GM21786 (cell line): ENCODE measurements around the gene CGREF1.

Source experiments
- ATAC-seq: cut with Tn5 transposase; IDR thresholded peaks from one replicate; pipeline ENCODE4 v1.9.1; 2021; ENCODE audit not compliant: unreplicated experiment

The CGREF1 gene

GRCh38 chr2:27118525-27119329 is at the start of gene CGREF1:
Gene CGREF1, minus strand, starts transcription at chr2:27119128. Its CDS starts 14,762 bp downstream, at chr2:27104366.
- ATAC-seq = no peak

- ATAC-seq = no peak
Measured at GRCh38 chr2:27164960-27165763, 46.2 kb upstream of the CGREF1 start.

DNA sequence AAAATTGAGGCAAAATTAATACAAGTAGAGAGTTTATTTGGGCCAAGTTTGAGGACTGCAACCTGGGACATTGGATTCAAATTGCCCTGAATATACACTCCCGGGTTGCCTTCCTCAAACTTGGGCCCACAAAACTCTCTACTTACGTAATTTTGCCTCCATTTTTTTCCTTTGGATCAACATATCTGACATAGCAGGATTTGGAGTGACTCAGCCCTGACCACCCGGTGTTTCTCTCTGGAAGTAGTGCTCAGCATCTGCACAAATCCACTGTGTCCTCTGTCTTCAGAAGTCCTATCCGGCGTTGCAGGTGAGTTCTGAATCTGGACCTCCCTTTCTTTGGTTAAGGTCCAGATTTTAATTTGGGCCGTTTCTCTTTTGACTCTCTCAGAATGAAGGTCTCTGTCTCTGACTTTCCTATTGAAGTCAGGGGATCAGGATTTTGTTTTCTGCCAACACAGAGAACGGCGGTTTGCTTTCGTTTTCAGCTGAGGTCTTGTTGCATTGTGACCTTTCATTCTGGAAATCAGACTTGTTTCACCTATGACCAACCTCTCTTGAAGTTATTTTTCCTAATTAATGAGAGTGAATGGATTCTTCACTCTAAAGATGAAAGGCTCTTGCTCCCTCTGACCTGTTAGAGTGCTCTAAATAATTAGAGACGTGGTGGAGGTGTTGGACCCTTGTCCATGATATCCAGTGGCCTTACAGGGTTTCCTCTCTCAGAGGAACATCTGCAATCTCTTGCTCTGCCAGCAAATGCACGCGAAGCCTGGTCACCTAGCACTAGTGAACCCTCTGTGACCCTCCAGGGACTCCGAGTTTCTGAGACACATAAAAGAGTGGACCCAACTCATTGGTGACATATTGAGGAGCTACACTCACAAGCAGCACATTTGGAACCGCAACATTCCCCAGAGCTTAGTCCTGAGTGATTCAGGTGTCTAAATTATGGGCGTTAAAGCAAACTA is 43.5 kb upstream of the CGREF1 start:
- ATAC-seq = no peak

- no peak for ATAC-seq
Measured at GRCh38 chr2:27160191-27160590, 41.3 kb upstream of the CGREF1 start.

DNA sequence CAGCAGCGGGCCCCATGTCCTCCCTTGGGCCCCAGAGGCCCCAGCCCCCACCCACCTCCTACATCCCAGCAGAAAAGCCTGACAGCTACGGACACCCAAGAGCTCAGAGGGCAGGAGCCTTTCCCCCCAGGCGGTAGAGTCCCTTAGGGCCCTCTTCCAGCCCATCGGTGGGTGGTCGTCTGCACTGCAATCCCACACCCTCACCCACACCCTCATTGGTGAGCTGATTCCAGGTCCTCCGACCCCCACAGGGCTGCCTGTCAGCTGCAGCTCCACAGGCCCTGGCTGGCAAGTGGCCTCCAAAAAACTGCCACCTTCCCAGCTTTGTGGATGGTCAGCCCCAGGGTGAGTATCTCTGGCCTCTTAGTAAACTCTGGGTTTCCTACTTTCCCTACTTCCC is 40.3 kb upstream of the CGREF1 start:
- ATAC-seq = no peak

GRCh38 chr2:27158468-27158867 is 39.5 kb upstream of the CGREF1 start:
- no peak for ATAC-seq

GRCh38 chr2:27155069-27155520 is 36.2 kb upstream of the CGREF1 start:
- ATAC-seq = no peak

GRCh38 chr2:27154488-27154887 is 35.6 kb upstream of the CGREF1 start:
- no peak for ATAC-seq

DNA sequence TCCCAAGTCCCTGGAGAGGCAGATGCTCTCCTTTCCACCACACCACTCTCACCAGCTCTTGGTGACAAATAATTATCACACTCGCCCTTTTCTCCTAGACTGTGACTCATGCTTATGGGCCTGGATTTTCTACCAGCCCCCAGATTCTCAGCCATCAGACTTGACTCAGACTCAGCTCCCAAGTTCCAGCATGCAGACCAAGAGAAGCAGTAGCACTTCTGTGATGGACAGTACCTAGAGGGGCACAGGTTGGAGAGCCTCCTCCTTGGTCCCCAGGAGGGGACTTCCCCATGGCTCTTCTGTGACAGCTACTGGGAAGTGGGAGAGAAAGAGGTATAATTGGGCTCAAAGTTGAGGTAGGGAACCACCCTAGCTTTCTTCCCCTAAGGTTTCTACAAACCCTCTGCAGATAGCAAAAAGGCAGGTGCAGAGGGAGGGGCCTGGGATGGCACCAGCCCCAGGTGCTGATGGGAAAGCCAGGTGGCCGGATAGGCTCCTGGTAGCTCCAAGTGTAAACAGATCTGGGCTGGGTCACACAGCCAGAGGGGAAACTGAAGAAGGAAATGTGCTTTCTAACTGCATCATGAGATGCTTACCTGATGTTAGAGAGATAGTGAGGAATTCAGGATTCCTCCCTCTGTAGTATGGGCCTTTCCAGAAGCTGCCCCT is 34.0 kb upstream of the CGREF1 start:
- ATAC-seq = no peak

GRCh38 chr2:27152102-27152795 is 33.3 kb upstream of the CGREF1 start:
- ATAC-seq = no peak

DNA sequence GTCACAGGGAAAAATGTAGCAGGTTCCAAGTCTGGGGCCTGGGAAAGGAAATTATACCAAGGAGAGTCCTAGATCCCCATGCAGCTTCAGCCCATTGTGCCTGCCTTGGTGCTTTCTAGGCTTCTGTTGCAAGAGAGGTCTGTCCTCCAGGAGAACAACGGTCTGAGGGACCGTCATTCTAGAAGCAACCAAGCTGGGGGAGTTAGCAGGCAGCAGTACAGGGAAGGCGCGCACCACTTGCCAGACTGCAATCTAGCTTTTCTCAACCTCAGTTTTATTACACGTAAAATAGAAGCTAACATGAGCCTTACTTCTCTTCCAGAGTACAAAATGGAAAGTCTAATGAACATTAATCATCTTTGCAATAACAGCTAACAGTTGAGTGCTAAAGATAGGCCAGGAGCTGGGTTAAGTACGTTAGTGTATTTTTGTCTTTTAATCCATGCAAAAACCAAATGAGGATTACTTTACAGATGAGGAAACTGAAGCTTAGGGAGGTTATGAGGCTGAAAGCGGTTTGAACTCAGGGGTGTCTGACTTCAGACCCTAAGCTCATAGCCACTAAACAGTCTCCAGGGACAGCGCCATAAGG is 31.8 kb upstream of the CGREF1 start:
- no peak for ATAC-seq

GRCh38 chr2:27149570-27150405 is 30.9 kb upstream of the CGREF1 start:
- ATAC-seq = no peak

DNA sequence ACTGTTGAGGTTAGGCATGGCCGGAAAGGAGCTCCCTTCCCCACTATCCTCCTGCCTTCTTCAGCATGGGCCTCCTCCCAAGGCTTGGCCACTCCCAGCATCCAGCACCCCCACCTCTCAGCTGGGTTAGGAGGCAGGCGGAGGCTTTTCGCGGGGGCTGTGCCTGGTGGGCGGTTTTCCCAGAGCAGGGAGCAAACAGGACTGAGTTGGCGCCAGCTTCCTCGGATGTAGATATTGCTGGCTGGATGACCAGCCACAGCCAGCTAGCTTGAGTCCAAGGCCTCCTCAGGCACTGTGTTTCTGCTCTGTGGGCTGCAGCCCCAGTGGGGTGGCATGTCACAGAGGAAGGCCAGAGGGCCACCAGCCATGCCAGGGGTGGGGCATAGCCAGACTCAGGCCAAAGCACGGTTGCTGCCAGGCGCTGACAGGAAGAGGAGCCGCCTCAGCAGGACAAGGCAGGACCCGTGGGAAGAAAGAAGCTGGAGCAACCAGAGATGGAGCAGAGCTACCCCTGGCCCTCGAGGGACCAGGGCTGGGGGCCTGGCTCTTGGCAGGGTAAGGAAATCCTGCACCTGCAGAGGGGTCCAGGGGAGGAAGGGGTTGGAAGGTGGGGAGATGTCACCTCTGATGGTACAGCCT is 30.0 kb upstream of the CGREF1 start, which contains the start of gene TCF23:
Gene TCF23, plus strand, starts transcription at position 204 of the 639 bp plus-strand sequence. Its CDS starts 130 bp downstream, at position 334.
- no peak for ATAC-seq

DNA sequence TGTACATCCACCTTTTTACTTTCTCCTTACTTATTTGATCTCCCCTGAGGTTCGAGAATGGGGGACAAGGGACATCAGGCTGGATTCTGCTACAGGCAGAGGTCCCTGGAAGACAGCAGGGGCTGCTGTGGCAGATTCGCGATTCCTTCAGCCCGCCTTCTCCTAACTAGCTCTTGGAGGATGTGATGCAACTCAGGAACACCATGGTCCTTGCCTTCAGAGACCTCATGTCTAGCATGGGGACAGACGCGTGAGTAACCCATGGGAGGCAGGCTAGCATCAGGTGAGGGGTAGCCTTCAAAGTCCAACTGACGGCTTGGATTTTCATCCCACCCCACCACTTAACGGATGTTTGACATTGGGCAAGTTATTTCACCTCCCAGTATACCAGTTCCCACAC is 29.0 kb upstream of the CGREF1 start:
- no peak for ATAC-seq

DNA sequence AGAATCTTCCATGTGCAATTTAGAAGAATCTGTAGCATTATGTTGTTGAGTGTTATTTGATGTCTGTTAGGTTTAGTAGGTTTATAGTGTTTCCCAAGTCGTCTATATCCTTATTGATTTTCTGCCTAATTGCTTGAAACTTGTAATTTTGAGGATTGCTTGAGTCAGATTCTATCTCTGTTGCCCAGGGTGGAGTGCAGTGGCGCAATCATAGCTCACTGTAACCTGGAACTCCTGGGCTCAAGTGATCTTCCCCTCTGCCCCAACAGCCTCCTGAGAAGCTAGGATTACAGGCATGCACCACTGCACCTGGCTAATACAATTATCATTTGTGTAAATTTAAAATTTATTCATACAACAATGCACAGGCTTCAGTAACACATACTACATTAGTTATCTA is 26.8 kb upstream of the CGREF1 start:
- no peak for ATAC-seq

DNA sequence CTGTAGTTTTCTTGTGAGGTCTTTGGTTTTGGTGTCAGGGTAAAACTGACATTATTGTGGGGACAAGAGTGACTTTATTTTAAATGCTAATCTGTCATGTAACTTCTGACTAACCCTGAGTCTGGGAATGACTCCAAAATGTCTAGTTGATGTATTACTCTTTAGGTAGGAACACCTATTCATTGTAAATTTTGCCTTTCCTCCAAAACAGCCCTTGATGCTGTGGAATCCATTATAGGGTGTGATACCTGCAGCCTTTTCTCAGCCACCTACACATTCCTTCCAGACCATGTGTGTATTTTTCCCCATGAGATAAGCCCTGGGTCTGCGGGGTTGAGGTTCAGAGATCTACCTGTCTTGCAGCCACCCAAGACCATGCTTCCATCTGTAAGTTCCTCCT is 24.4 kb upstream of the CGREF1 start:
- no peak for ATAC-seq

DNA sequence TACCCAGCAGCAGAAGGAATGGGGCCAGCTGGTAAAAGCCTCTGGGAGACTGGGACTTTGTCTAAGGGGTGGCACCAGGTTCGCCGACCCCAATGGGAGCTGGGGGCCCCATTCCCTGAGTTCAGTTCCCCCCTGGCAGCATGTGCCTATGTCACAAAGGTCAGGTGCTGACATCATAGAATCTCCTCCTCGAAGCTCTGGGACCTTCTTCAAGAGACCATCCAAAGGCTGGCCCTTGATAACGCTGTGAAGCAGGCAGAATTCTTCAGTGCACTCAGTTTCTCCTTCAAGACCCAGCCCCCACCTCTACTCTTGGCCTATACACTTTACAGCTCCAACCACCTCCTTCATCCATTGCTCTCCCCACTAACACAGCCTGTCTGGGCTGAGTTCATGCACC is 20.4 kb upstream of the CGREF1 start, which contains the start of gene PRR30:
Gene PRR30, minus strand, starts transcription at position 101 of the 400 bp plus-strand sequence. CDS start 1,081 bp downstream, outside the sequence.
- no peak for ATAC-seq

DNA sequence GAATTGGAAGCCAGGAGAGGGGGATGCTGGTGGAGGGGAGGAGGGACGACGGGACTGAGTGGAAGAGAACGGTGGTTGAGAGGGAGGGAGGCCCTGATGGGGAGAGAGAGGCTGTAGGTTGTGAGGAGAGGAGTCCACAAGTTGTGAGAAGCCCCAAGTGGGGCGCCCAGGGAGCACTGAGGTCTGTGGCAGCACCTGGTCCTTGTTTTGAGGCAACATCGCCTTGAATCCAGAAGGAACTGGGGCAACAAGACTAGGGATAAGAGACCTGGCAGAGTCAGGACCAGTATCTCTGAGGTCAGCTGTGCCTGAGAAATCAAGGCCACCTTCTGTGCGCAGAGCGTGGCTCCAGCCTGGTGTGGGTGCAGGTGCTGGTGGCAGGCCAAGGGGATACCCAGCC is 19.2 kb upstream of the CGREF1 start:
- ATAC-seq = no peak
